CD14-positive monocyte (primary cell): ENCODE results near the gene ZNF277. TPM values are rescaled to one million over a fixed set of nuclear protein-coding genes. Genes with fewer than 3 reads are reported as not detected.
A peak's percentile ranks its signal among the peaks of the same experiment; 100 is the strongest.

Experiments
- DNase-seq, 3 donors: peaks; one replicate each; pipeline ENCODE4 v3.0.0-alpha.2; 2011 to 2022
- H2AFZ ChIP-seq: 2 replicates; pipeline ENCODE4 v1.6.0; 2012; ENCODE audit warnings: mild to moderate bottlenecking, low read depth, low read length, inconsistent platforms; ENCODE audit not compliant: insufficient read depth, poor library complexity, severe bottlenecking
- H3K27ac ChIP-seq, 2 donors: 1 replicate in 1 of 2; 2 replicates in 1 of 2; pipeline ENCODE4 v1.5.1; 2012 to 2013; ENCODE audit warnings: low read length in 2 of 2, control low read depth in 1 of 2, inconsistent platforms in 1 of 2, low read depth in 1 of 2, mild to moderate bottlenecking in 1 of 2
- H3K27me3 ChIP-seq, 2 donors: one replicate each; pipeline versions ENCODE4 v1.6.0 to v1.6.1; 2011 to 2013; ENCODE audit warnings: low read length in 2 of 2; ENCODE audit not compliant: control insufficient read depth in 2 of 2, insufficient read depth in 2 of 2
- H3K36me3 ChIP-seq, 2 donors: replicated peaks in 1 of 2; 1 replicate in 1 of 2; 2 replicates in 1 of 2; pipeline versions ENCODE4 v1.5.1 to v1.6.1; 2012 to 2013; ENCODE audit warnings: low read length in 2 of 2, control low read depth in 1 of 2, inconsistent platforms in 1 of 2, mild to moderate bottlenecking in 1 of 2; ENCODE audit not compliant: insufficient read depth in 2 of 2, control insufficient read depth in 1 of 2
- H3K4me1 ChIP-seq, 2 donors: 1 replicate in 1 of 2; 2 replicates in 1 of 2; pipeline versions ENCODE4 v1.5.1 to v1.6.1; 2012 to 2013; ENCODE audit warnings: low read length in 2 of 2, control low read depth in 1 of 2, inconsistent platforms in 1 of 2, mild to moderate bottlenecking in 1 of 2, moderate library complexity in 1 of 2; ENCODE audit not compliant: insufficient read depth in 2 of 2, control insufficient read depth in 1 of 2
- H3K4me2 ChIP-seq: replicated peaks from 2 replicates; pipeline ENCODE3; 2012; ENCODE audit warnings: low read length, moderate library complexity, mild to moderate bottlenecking; ENCODE audit not compliant: poor library complexity, severe bottlenecking; ENCODE audit errors: extremely low read depth
- H3K4me3 ChIP-seq, 3 experiments: fragments of 200-600 bp in 1 of 3; sonication (generic) in 1 of 3; replicated peaks in 1 of 3; 1 replicate in 2 of 3; 2 replicates in 1 of 3; pipeline ENCODE4 v1.5.1; 2011 to 2013; ENCODE audit warnings: low read length in 3 of 3, mild to moderate bottlenecking in 3 of 3, control low read depth in 2 of 3, low read depth in 2 of 3, inconsistent platforms in 1 of 3, moderate library complexity in 1 of 3
- H3K79me2 ChIP-seq: 2 replicates; pipeline ENCODE4 v1.6.0; 2012; ENCODE audit warnings: mild to moderate bottlenecking, control low read depth, inconsistent platforms, low read length, moderate library complexity; ENCODE audit not compliant: insufficient read depth
- H3K9ac ChIP-seq: 2 replicates; pipeline ENCODE4 v1.6.0; 2017; ENCODE audit warnings: low read length, mild to moderate bottlenecking; ENCODE audit not compliant: insufficient read depth, poor library complexity, severe bottlenecking
- H3K9me3 ChIP-seq, 2 donors: replicated peaks in 1 of 2; 1 replicate in 1 of 2; 2 replicates in 1 of 2; pipeline versions ENCODE4 v1.5.1 to v1.6.1; 2012 to 2013; ENCODE audit warnings: low read length in 2 of 2, control low read depth in 1 of 2; ENCODE audit not compliant: control insufficient read depth in 1 of 2, insufficient read depth in 1 of 2
- H4K20me1 ChIP-seq: 2 replicates; pipeline ENCODE4 v1.6.0; 2012; ENCODE audit warnings: mild to moderate bottlenecking, low read length, control low read depth, moderate library complexity; ENCODE audit not compliant: insufficient read depth
- H3K27ac Mint-ChIP-seq, 7 donors: one replicate each; pipeline ENCODE4 v1.8.0; 2020; ENCODE audit warnings: mild to moderate bottlenecking in 7 of 7, mixed read lengths in 7 of 7, moderate library complexity in 6 of 7, inconsistent platforms in 2 of 7
- H3K27me3 Mint-ChIP-seq, 3 donors: one replicate each; pipeline ENCODE4 v1.8.0; 2021 to 2022; ENCODE audit warnings: low read depth in 3 of 3, mild to moderate bottlenecking in 3 of 3, mixed read lengths in 3 of 3, moderate library complexity in 3 of 3, inconsistent platforms in 1 of 3
- H3K36me3 Mint-ChIP-seq, 2 donors: one replicate each; pipeline ENCODE4 v1.8.0; 2020; ENCODE audit warnings: mixed read lengths in 2 of 2, inconsistent platforms in 1 of 2, mild to moderate bottlenecking in 1 of 2
- H3K4me1 Mint-ChIP-seq: one replicate; pipeline ENCODE4 v1.8.0; 2020; ENCODE audit warnings: mild to moderate bottlenecking, mixed read lengths
- H3K4me3 Mint-ChIP-seq, 2 donors: one replicate each; pipeline ENCODE4 v1.8.0; 2020; ENCODE audit warnings: mild to moderate bottlenecking in 2 of 2, mixed read lengths in 2 of 2, moderate library complexity in 1 of 2
- H3K9me3 Mint-ChIP-seq, 7 donors: one replicate each; pipeline ENCODE4 v1.8.0; 2020 to 2022; ENCODE audit warnings: mixed read lengths in 7 of 7, mild to moderate bottlenecking in 6 of 7, moderate library complexity in 6 of 7, inconsistent platforms in 2 of 7
- CTCF ChIP-seq: fragments of 200-600 bp; IDR thresholded peaks from one replicate; pipeline ENCODE4 v1.8.0; 2022; ENCODE audit warnings: antibody characterized with exemption, mild to moderate bottlenecking
- WGBS: methylation state at CpG from one replicate; pipeline ENCODE4 v1.1.5; 2013; ENCODE audit warnings: missing lambda C conversion rate; ENCODE audit not compliant: insufficient coverage; 5-methylcytosine and 5-hydroxymethylcytosine counted together
- intact Hi-C, 2 donors: fragments of 100-400 bp; cut with micrococcal nuclease; formaldehyde crosslinking; loops; one replicate each; pipeline versions ENCODE4 v1.15.0 to v1.15.1; 2023
- polyA plus RNA-seq, 3 donors: library from polyadenylated mRNA; depleted of rRNA in 1 of 3; unstranded in 2 of 3; stranded (reverse) in 1 of 3; fragments of 300-500 nt in 2 of 3; fragments of >200 nt in 1 of 3; fragmentation: Illumina TruSeq in 2 of 3; gene quantifications; 1 replicate in 2 of 3; 2 replicates in 1 of 3; pipeline ENCODE4 v1.2.3, GENCODE V29; 2012 to 2021

ZNF277 gene
- polyA plus RNA-seq, 3 donors: 17.5 to 20.7 (median 20.0) TPM

DNA sequence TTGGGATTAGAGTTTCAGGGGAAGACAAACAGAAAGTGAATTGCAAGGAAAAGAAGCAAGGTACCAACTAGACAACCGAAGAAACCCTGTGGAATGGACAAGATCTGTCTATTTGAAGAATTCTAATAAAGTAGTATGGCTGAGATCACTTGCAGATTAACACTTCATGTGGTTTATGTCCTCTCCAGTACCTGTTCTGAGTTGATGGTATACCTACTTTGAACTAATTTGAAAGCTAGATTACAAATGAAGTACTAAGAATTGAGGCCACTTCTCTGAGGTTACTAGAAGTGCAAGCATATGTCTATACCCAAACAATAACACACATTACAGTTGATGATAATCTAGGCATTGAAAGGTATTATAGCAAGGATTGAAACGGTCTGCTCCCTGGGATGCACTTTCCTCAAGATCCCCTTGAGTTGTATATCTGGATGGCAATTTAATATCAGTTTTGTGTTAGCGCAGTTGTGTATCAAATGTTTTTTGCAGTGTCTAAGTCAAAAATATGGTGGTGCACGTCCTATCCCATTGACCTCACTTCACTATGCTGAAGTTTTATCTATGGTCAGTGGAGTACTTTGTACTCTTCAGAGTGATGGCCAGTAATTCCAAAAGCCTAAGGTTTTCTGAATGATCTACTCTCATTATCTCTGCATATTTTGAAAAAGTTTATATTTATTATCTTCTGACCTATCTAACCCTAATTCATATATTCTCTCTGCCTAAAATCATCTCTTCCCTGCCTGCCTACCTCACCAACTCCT, 25.9 kb downstream of the ZNF277 start:
- 90% methylated on average over 2 of the region's 4 CpGs for WGBS
- H3K36me3 Mint-ChIP-seq: peaks cover under 1 to 8% of the 10 kb centered on the region in 2 donors
- H3K79me2 ChIP-seq: peaks cover 15% of the 10 kb centered on the region
- no peak overlapping the region for H3K4me3 Mint-ChIP-seq
- peaks cover 0 to 10% (median 1%) of the 10 kb centered on the region in 7 donors for H3K9me3 Mint-ChIP-seq
- no peaks in the 10 kb centered on the region for H3K36me3 ChIP-seq
- H2AFZ ChIP-seq: no peak overlapping the region
- H3K9me3 ChIP-seq: no peaks in the 10 kb centered on the region
- no peak for TF ChIP-seq CTCF
- H3K27ac Mint-ChIP-seq: no peak overlapping the region
- no peak overlapping the region for H3K4me2 ChIP-seq
- H3K9ac ChIP-seq: no peak overlapping the region
- DNase-seq: no peak
- H3K27me3 ChIP-seq: no peaks in the 10 kb centered on the region
- intact Hi-C loops: no loop called here
- peaks cover 1% of the 10 kb centered on the region for H3K4me1 Mint-ChIP-seq
- H3K27me3 Mint-ChIP-seq: peaks cover 0 to 1% (median 0%) of the 10 kb centered on the region in 3 donors
- H4K20me1 ChIP-seq: peaks cover 47% of the 10 kb centered on the region
- H3K27ac ChIP-seq: no peak overlapping the region
- H3K4me3 ChIP-seq: no peak overlapping the region
- no peaks in the 10 kb centered on the region for H3K4me1 ChIP-seq

DNA sequence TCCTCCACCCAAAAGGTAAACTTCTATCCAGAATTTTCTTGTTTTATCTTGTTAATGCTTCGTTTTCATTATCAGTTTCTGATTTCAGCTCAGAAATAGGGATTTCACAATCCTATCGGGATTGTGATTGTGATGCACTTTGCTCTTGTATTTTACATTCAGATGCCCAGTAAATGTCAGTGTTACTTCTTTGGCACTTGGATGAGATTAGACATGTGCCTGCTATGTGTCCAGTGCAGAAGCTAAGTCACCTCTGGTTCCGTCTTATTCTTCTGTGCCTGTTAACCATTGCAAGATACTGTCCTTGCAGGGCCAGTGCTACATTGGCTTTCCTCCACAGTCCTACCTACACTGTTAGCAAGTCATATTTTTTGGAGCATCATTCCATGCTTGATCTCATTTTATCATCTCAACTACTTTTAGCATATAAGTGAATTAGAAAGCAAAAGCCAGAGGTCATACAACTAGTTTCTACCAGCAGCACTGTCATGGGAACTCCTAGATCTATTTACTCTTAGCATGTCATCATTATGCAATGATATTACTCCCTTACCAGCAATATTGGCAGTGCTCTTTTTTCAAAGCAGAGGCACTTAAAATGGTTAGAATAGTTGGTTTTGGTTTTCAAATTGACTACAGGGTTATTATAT, 26.7 kb downstream of the ZNF277 start:
- no peaks in the 10 kb centered on the region for H3K4me1 ChIP-seq
- no peaks in the 10 kb centered on the region for H3K36me3 ChIP-seq
- peaks cover 1 to 7% of the 10 kb centered on the region in 2 donors for H3K36me3 Mint-ChIP-seq
- no peak overlapping the region for H3K4me2 ChIP-seq
- peak overlapping the region in 1 of 7 donors; percentile 48 for H3K27ac Mint-ChIP-seq
- H3K9me3 ChIP-seq: peaks cover 0 to 2% of the 10 kb centered on the region in 2 donors
- peaks cover 43% of the 10 kb centered on the region for H4K20me1 ChIP-seq
- peaks cover 2 to 10% (median 4%) of the 10 kb centered on the region in 7 donors for H3K9me3 Mint-ChIP-seq
- peaks cover 1% of the 10 kb centered on the region for H3K4me1 Mint-ChIP-seq
- DNase-seq: no peak
- H2AFZ ChIP-seq: no peak overlapping the region
- H3K4me3 Mint-ChIP-seq: no peak overlapping the region
- H3K9ac ChIP-seq: no peak overlapping the region
- peaks cover 0 to 1% (median 0%) of the 10 kb centered on the region in 3 donors for H3K27me3 Mint-ChIP-seq
- no peak for TF ChIP-seq CTCF
- no peak overlapping the region for H3K4me3 ChIP-seq
- H3K27me3 ChIP-seq: no peaks in the 10 kb centered on the region
- intact Hi-C loops: no loop called here
- H3K27ac ChIP-seq: no peak overlapping the region
- peaks cover 15% of the 10 kb centered on the region for H3K79me2 ChIP-seq
- WGBS: 100% methylated on average over 3 of the region's 3 CpGs
